Heart left ventricle (tissue), 13 donors: ENCODE results near the gene APEX1.

Source experiments
- CTCF ChIP-seq, 12 donors: fragments of 200-600 bp; sonication (generic) in 4 of 12; IDR thresholded peaks; one replicate each; pipeline versions ENCODE4 v1.5.0 to v1.8.0; 2018 to 2022; ENCODE audit warnings: antibody characterized with exemption in 12 of 12, mild to moderate bottlenecking in 5 of 12
- POLR2A ChIP-seq, 2 donors: fragments of 450-650 bp; IDR thresholded peaks; one replicate each; pipeline ENCODE4 v1.6.1; 2017; ENCODE audit warnings: antibody characterized with exemption in 2 of 2, mild to moderate bottlenecking in 2 of 2, moderate library complexity in 2 of 2
- donor health status: ischemic (EF 13 %, LVEDD 7.1; RV severe dilation, severe dysfunction).
- donor health status: DM: no; HTN: yes; CAD: no.
- donor health status: DM: no; HTN: no; CAD: no.
- donor health status: ischemic (EF 25% LVEDD 6.9; RV normal size, moderate dysfunction).
- donor health status: ischemic (EF 25% LVEDD 5.7; RV mildly dilated, moderate dysfunction).
- donor health status: ischemic (EF 35%, LVEDD 5.7; RV mildly dilated, moderate dysfunction).
- donor health status: nonischemic (EF 11% LVEDD 7.7; RV severe dilation, severe dysfunction).
- donor health status: DM: yes; HTN: yes; CAD: no.
- donor health status: PGD.
- donor health status: ischemic (EF 29% LVEDD 5.4; RV normal size, mild dysfunction).
- donor health status: nonischemic (EF 23%, LVEDD 6.1; RV moderate dilation, normal function).

GRCh38 chr14:20499881-20500280 is 44.9 kb downstream of the APEX1 start:
- TF ChIP-seq POLR2A (IDR thresholded peaks at IDR 0.05) (no peak), CTCF (IDR thresholded peaks at IDR 0.05) (no peak)
